B cell (primary cell): Measurements from ENCODE around the gene C5AR1. TPM values are rescaled to one million over a fixed set of nuclear protein-coding genes. Genes with fewer than 3 reads are reported as not detected.

Experiments used
- ATAC-seq: fragments of 200-7000 bp; cut with Tn5 transposase; one replicate; pipeline ENCODE4 v1.10.0; 2021; ENCODE audit warnings: low read depth, mild to moderate bottlenecking, moderate number of reproducible peaks, moderate library complexity
- CTCF ChIA-PET: fragments of 350-600 bp; sonication (Branson Sonifier 250); formaldehyde crosslinking; loops from one replicate; lab custom pipeline; 2021; ENCODE audit warnings: antibody characterized with exemption, inconsistent platforms; lab: Charles Lee
- POLR2A ChIA-PET: fragments of 350-600 bp; sonication (Branson Sonifier 250); formaldehyde crosslinking; loops from one replicate; lab custom pipeline; 2021; ENCODE audit warnings: antibody characterized with exemption; lab: Charles Lee
- DNase-seq: peaks from one replicate; pipeline ENCODE4 v3.0.0; 2013
- H2AFZ ChIP-seq: 2 replicates; pipeline ENCODE4 v1.6.1; 2012; ENCODE audit warnings: mild to moderate bottlenecking, low read depth, low read length; ENCODE audit not compliant: insufficient read depth, poor library complexity, severe bottlenecking
- H3K27ac ChIP-seq, 2 donors: 1 replicate in 1 of 2; 2 replicates in 1 of 2; pipeline ENCODE4 v1.5.1; 2012 to 2013; ENCODE audit warnings: low read length in 2 of 2, mild to moderate bottlenecking in 2 of 2, moderate library complexity in 1 of 2
- H3K27me3 ChIP-seq, 4 experiments: fragments of 200-600 bp in 1 of 4; sonication (generic) in 1 of 4; replicated peaks in 1 of 4; 1 replicate in 2 of 4; 2 replicates in 2 of 4; pipeline versions ENCODE4 v1.6.1 to v1.7.0; 2013 to 2016; ENCODE audit warnings: low read length in 3 of 4, mild to moderate bottlenecking in 2 of 4, mixed read lengths in 1 of 4, moderate library complexity in 1 of 4; ENCODE audit not compliant: insufficient read depth in 4 of 4, control insufficient read depth in 3 of 4; ENCODE audit errors: control extremely low read depth in 1 of 4
- H3K36me3 ChIP-seq, 2 experiments: replicated peaks in 1 of 2; 1 replicate in 1 of 2; 2 replicates in 1 of 2; pipeline versions ENCODE4 v1.6.1 to v1.7.1; 2013; ENCODE audit warnings: low read length in 1 of 2; ENCODE audit not compliant: insufficient read depth in 2 of 2, control insufficient read depth in 1 of 2; ENCODE audit errors: control extremely low read depth in 1 of 2, extremely low read depth in 1 of 2
- H3K4me1 ChIP-seq, 2 donors: fragments of 200-600 bp in 1 of 2; sonication (generic) in 1 of 2; 1 replicate in 1 of 2; 2 replicates in 1 of 2; pipeline versions ENCODE4 v1.5.1 to v1.6.1; 2013 to 2017; ENCODE audit warnings: low read length in 2 of 2; ENCODE audit not compliant: control insufficient read depth in 2 of 2, insufficient read depth in 2 of 2
- H3K4me2 ChIP-seq: replicated peaks from 2 replicates; pipeline ENCODE3; 2012; ENCODE audit warnings: mild to moderate bottlenecking, low read depth, low read length; ENCODE audit not compliant: poor library complexity, severe bottlenecking
- H3K4me3 ChIP-seq, 5 experiments: fragments of 200-600 bp in 1 of 5; sonication (generic) in 1 of 5; 1 replicate in 3 of 5; 2 replicates in 2 of 5; pipeline versions ENCODE4 v1.5.1 to v1.7.0; 2011 to 2016; ENCODE audit warnings: low read length in 4 of 5, mild to moderate bottlenecking in 4 of 5, low read depth in 2 of 5, control low read depth in 1 of 5, moderate library complexity in 1 of 5; ENCODE audit not compliant: insufficient read depth in 1 of 5; ENCODE audit errors: control extremely low read depth in 1 of 5, extremely low read depth in 1 of 5
- H3K79me2 ChIP-seq: fragments of 200-600 bp; sonication (generic); one replicate; pipeline ENCODE4 v1.6.0; 2016; ENCODE audit warnings: low read length; ENCODE audit not compliant: control insufficient read depth, insufficient read depth
- H3K9ac ChIP-seq: fragments of 200-600 bp; sonication (generic); 2 replicates; pipeline ENCODE4 v1.6.1; 2017; ENCODE audit warnings: mild to moderate bottlenecking, low read length, moderate library complexity
- H3K9me3 ChIP-seq, 3 donors: one replicate each; pipeline versions ENCODE4 v1.6.1 to v1.7.1; 2013; ENCODE audit warnings: low read length in 2 of 3; ENCODE audit not compliant: control insufficient read depth in 2 of 3, insufficient read depth in 1 of 3; ENCODE audit errors: control extremely low read depth in 1 of 3
- H4K20me1 ChIP-seq: 2 replicates; pipeline ENCODE4 v1.6.0; 2012; ENCODE audit warnings: mild to moderate bottlenecking, low read length; ENCODE audit not compliant: insufficient read depth, control insufficient read depth, poor library complexity, severe bottlenecking
- H3K27ac Mint-ChIP-seq: one replicate; pipeline ENCODE4 v1.8.0; 2021; ENCODE audit warnings: mixed read lengths
- H3K27me3 Mint-ChIP-seq: one replicate; pipeline ENCODE4 v1.8.0; 2021; ENCODE audit warnings: mixed read lengths
- H3K4me1 Mint-ChIP-seq: one replicate; pipeline ENCODE4 v1.8.0; 2021; ENCODE audit warnings: mixed read lengths
- H3K4me3 Mint-ChIP-seq: one replicate; pipeline ENCODE4 v1.8.0; 2021; ENCODE audit warnings: mixed read lengths
- H3K9me3 Mint-ChIP-seq: one replicate; pipeline ENCODE4 v1.8.0; 2022; ENCODE audit warnings: mixed read lengths; ENCODE audit not compliant: insufficient read depth
- EZH2 ChIP-seq: IDR thresholded peaks from 2 replicates; pipeline ENCODE4 v1.6.1; 2012; ENCODE audit warnings: borderline replicate concordance, low read depth, mild to moderate bottlenecking, moderate library complexity, low read length; ENCODE audit not compliant: insufficient read depth, poor library complexity, severe bottlenecking
- WGBS: methylation state at CpG from one replicate; pipeline ENCODE4 v1.1.5; 2013; ENCODE audit warnings: missing lambda C conversion rate; ENCODE audit not compliant: insufficient coverage; 5-methylcytosine and 5-hydroxymethylcytosine counted together
- intact Hi-C: fragments of 100-400 bp; cut with micrococcal nuclease; formaldehyde crosslinking; loops from one replicate; pipeline ENCODE4 v1.10.0; 2022
- polyA plus RNA-seq: library from polyadenylated mRNA; depleted of rRNA; stranded (reverse); fragments of >200 nt; gene quantifications from 2 replicates; pipeline ENCODE4 v1.2.3, GENCODE V29; 2012
- total RNA-seq, 2 donors: library from RNA; stranded (reverse); fragments of 120-200 nt in 1 of 2; gene quantifications; 1 replicate in 1 of 2; 2 replicates in 1 of 2; pipeline versions ENCODE4 v1.2.3 to v1.2.4, GENCODE V29; 2013 to 2022
- TF ChIP-seq, protein P1 (sequence below): fragments of 200-600 bp; IDR thresholded peaks from one replicate; pipeline ENCODE4 v1.8.0; 2022; ENCODE audit warnings: antibody characterized with exemption, mild to moderate bottlenecking

Gene C5AR1
- total and polyA plus RNA-seq, 2 donors (not counting 1 experiment from before 2014, with no cell fraction given) = 4.1 to 4.9 TPM

DNA sequence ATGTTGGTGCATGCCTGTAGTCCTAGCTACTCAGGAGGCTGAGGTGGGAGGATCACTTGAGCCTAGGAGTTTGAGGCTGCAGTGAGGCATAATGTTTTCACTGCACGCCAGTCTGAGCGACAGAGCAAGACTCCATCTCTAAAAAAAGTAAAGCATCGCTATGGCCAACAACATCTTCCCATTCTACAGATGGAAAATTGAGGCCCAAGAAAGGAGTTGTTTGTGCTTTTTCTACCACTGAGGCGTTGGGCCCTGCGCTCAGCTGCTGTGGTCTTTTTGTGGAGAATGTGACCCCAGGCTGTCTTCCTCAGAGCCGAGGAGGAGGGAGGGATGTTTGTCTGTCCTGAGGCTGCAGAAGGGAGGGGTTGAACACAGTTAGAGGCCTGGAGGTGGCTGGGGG, 21.8 kb downstream of the C5AR1 start:
- H3K27me3 Mint-ChIP-seq = peaks cover 10% of the 10 kb centered on the region
- Histone ChIP-seq H3K4me3 (no peak overlapping the region), H3K79me2 (no peaks in the 10 kb centered on the region), H3K27ac (no peak overlapping the region), H4K20me1 (no peaks in the 10 kb centered on the region), H2AFZ (no peak overlapping the region), H3K36me3 (no peaks in the 10 kb centered on the region), H3K9me3 (no peaks in the 10 kb centered on the region), H3K4me1 (peaks cover 0 to 2% of the 10 kb centered on the region in 2 donors), H3K9ac (no peak overlapping the region), H3K27me3 (no peaks in the 10 kb centered on the region), H3K4me2 (no peak overlapping the region)
- no peak for ATAC-seq
- intact Hi-C loops = no loop called here
- no peaks in the 10 kb centered on the region for H3K9me3 Mint-ChIP-seq
- no peak overlapping the region for H3K27ac Mint-ChIP-seq
- POLR2A ChIA-PET = no interaction called here
- 88% methylated on average over 3 of the region's 6 CpGs for WGBS
- TF ChIP-seq, protein P1, sequence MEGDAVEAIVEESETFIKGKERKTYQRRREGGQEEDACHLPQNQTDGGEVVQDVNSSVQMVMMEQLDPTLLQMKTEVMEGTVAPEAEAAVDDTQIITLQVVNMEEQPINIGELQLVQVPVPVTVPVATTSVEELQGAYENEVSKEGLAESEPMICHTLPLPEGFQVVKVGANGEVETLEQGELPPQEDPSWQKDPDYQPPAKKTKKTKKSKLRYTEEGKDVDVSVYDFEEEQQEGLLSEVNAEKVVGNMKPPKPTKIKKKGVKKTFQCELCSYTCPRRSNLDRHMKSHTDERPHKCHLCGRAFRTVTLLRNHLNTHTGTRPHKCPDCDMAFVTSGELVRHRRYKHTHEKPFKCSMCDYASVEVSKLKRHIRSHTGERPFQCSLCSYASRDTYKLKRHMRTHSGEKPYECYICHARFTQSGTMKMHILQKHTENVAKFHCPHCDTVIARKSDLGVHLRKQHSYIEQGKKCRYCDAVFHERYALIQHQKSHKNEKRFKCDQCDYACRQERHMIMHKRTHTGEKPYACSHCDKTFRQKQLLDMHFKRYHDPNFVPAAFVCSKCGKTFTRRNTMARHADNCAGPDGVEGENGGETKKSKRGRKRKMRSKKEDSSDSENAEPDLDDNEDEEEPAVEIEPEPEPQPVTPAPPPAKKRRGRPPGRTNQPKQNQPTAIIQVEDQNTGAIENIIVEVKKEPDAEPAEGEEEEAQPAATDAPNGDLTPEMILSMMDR = no peak
- no peak for TF ChIP-seq EZH2
- CTCF ChIA-PET = no interaction called here
- no peak for DNase-seq
- H3K4me3 Mint-ChIP-seq = no peak overlapping the region
- peaks cover 5% of the 10 kb centered on the region for H3K4me1 Mint-ChIP-seq

DNA sequence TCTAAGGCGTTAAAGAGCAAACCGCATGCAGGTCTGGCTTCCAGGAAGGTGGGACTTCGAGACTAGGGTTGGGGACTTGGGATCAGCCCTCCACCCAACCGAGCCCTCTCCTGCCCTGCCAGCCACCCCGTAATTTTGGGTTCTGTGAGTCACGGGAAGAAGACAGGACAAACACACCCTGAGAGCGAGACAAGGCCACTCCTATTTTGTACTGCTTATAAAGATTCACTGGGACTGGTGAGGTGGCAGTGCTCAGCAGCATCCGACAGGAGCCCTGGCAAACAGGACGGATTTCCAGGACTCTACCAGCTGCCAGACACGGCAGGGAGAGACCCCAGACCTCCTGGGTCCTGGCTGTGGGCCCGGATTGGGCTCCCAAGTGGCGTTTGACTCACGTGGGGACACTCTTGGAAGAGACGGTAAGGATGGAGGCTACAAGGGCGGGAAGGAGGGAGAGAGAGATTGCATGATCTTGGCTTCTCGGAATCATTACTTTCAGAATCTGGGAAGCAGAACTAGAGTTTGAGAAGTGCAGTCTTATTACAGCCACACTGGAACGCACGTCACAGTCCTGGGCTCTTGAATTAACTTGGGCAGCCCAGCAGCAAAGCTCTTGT, 22.4 kb downstream of the C5AR1 start, which contains the start of gene C5AR2:
C5AR2 (plus strand) TSS at position 245 of the 617 bp plus-strand sequence. CDS start 8,625 bp downstream, outside the sequence.
- no peaks in the 10 kb centered on the region for H3K27me3 ChIP-seq
- CTCF ChIA-PET = no interaction called here
- POLR2A ChIA-PET = no interaction called here

More for the DNA sequence above, 22.4 kb downstream of the C5AR1 start, which contains the start of gene C5AR2:
- no peak for TF ChIP-seq EZH2
- TF ChIP-seq, protein P1 = no peak
- no peak within 1 kb of the TSS for H3K9ac ChIP-seq
- intact Hi-C loops = no loop called here
- DNase-seq = no peak
- Mint-ChIP-seq H3K9me3 (no peaks in the 10 kb centered on the region), H3K4me1 (peaks cover 9% of the 10 kb centered on the region), H3K27me3 (peaks cover 10% of the 10 kb centered on the region), H3K4me3 (no peak within 1 kb of the TSS), H3K27ac (no peak within 1 kb of the TSS)
- no peak within 1 kb of the TSS for H3K27ac ChIP-seq
- no peak for ATAC-seq
- WGBS = 77% methylated on average over 17 of the region's 18 CpGs
- H3K79me2 ChIP-seq = no peaks in the 10 kb centered on the region
- no peaks in the 10 kb centered on the region for H3K36me3 ChIP-seq
- no peaks in the 10 kb centered on the region for H3K9me3 ChIP-seq
- peaks cover 0 to 6% of the 10 kb centered on the region in 2 donors for H3K4me1 ChIP-seq
- no peaks in the 10 kb centered on the region for H4K20me1 ChIP-seq
- H3K4me2 ChIP-seq = no peak within 1 kb of the TSS
- H2AFZ ChIP-seq = no peak within 1 kb of the TSS
- H3K4me3 ChIP-seq = no peak within 1 kb of the TSS
